ENCODE measurements around the gene SCP2. TPM values are rescaled to one million over a fixed set of nuclear protein-coding genes. Genes with fewer than 3 reads are reported as not detected.

SCP2 gene
- total RNA-seq, 1 experiment from 2014 or later: 53.8 TPM

- Mint-ChIP-seq H3K36me3 (ENCODE audit: insufficient read depth, unreplicated experiment) (peaks cover 11% of the 10 kb centered on the region), H3K4me3 (ENCODE audit: unreplicated experiment) (no peak overlapping the region), H3K27ac (ENCODE audit: low read depth, unreplicated experiment) (no peak overlapping the region), H3K27me3 (ENCODE audit: insufficient read depth, unreplicated experiment) (no peaks in the 10 kb centered on the region), H3K4me1 (ENCODE audit: insufficient read depth, unreplicated experiment) (peaks cover 6% of the 10 kb centered on the region), H3K9me3 (ENCODE audit: unreplicated experiment) (no peaks in the 10 kb centered on the region)
- TF ChIP-seq CTCF (IDR thresholded peaks at IDR 0.05; ENCODE audit: unreplicated experiment): no peak
- ChIA-PET CTCF (interaction anchor here (0.5 to 0.7 kb wide), 3 partner anchors 96 to 191 kb away, joined by 3 read pairs; no protein-coding TSS in a partner anchor), POLR2A (interaction anchor here (0.6 to 1.4 kb wide), 2 partner anchors 13 to 16 kb away, joined by 3 read pairs; no protein-coding TSS in a partner anchor)
- DNase-seq (ENCODE audit: unreplicated experiment): no peak
- no TSS peak for BruUV-seq (replicated peaks)
- intact Hi-C loops (cut with micrococcal nuclease): no loop called here
Measured at GRCh38 chr1:52892424-52893215, 34.5 kb upstream of the SCP2 start.

- Mint-ChIP-seq H3K4me1 (ENCODE audit: insufficient read depth, unreplicated experiment) (no peaks in the 10 kb centered on the region), H3K9me3 (ENCODE audit: unreplicated experiment) (no peaks in the 10 kb centered on the region), H3K36me3 (ENCODE audit: insufficient read depth, unreplicated experiment) (peaks cover 6% of the 10 kb centered on the region), H3K27me3 (ENCODE audit: insufficient read depth, unreplicated experiment) (no peaks in the 10 kb centered on the region), H3K27ac (ENCODE audit: low read depth, unreplicated experiment) (no peak overlapping the region), H3K4me3 (ENCODE audit: unreplicated experiment) (no peak overlapping the region)
- no TSS peak for BruUV-seq (replicated peaks)
- DNase-seq (ENCODE audit: unreplicated experiment): no peak
- ChIA-PET POLR2A (no interaction called here), CTCF (no interaction called here)
- intact Hi-C loops (cut with micrococcal nuclease): no loop called here
- no peak for TF ChIP-seq CTCF (IDR thresholded peaks at IDR 0.05; ENCODE audit: unreplicated experiment)
Measured at GRCh38 chr1:52899445-52899894, 27.6 kb upstream of the SCP2 start.

- intact Hi-C loops (cut with micrococcal nuclease): no loop called here
- BruUV-seq (replicated peaks): no TSS peak
Measured at GRCh38 chr1:52900402-52900801, 26.7 kb upstream of the SCP2 start.

More at GRCh38 chr1:52900402-52900801, 26.7 kb upstream of the SCP2 start:
- DNase-seq (ENCODE audit: unreplicated experiment): no peak
- ChIA-PET CTCF (no interaction called here), POLR2A (interaction anchor here (1.0 kb wide), 1 partner anchor 14 kb away, joined by 3 read pairs; no protein-coding TSS in a partner anchor)
- no peak overlapping the region for H3K27ac Mint-ChIP-seq (ENCODE audit: low read depth, unreplicated experiment)
- H3K4me1 Mint-ChIP-seq (ENCODE audit: insufficient read depth, unreplicated experiment): no peaks in the 10 kb centered on the region
- H3K9me3 Mint-ChIP-seq (ENCODE audit: unreplicated experiment): no peaks in the 10 kb centered on the region
- H3K27me3 Mint-ChIP-seq (ENCODE audit: insufficient read depth, unreplicated experiment): no peaks in the 10 kb centered on the region
- peaks cover 12% of the 10 kb centered on the region for H3K36me3 Mint-ChIP-seq (ENCODE audit: insufficient read depth, unreplicated experiment)
- no peak overlapping the region for H3K4me3 Mint-ChIP-seq (ENCODE audit: unreplicated experiment)
- no peak for TF ChIP-seq CTCF (IDR thresholded peaks at IDR 0.05; ENCODE audit: unreplicated experiment)

Data from MCF 10A (cell line).